GM21360 (cell line): ENCODE results near the gene PNPLA1.

ENCODE experiments used
- ATAC-seq: cut with Tn5 transposase; IDR thresholded peaks from one replicate; pipeline ENCODE4 v1.9.1; 2021; ENCODE audit warnings: mild to moderate bottlenecking, moderate library complexity; ENCODE audit not compliant: unreplicated experiment

PNPLA1 gene

DNA sequence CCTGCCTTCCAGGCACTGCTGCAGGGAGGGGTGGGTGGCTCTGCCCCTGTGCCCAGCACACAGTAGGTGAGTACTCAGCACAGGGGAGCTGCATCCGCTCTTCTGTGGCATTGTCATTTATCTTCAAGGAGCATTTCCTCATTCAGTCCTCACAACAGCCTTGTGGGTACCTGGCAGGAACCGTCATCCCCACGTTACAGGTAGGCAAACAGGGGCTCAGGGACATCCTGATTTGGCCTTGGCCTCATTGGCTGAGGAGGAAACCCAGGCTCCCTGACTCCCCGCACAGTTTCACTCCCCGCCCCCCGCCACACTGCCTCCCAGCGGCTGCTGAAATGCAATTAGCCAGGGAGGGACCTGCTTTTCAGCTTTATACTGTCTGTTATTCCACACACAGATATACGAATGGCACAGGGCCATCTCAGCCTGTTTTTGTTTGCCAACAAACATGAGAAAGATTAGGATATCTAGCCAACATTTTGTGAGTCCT, 24.2 kb upstream of the PNPLA1 start:
- no peak for ATAC-seq

DNA sequence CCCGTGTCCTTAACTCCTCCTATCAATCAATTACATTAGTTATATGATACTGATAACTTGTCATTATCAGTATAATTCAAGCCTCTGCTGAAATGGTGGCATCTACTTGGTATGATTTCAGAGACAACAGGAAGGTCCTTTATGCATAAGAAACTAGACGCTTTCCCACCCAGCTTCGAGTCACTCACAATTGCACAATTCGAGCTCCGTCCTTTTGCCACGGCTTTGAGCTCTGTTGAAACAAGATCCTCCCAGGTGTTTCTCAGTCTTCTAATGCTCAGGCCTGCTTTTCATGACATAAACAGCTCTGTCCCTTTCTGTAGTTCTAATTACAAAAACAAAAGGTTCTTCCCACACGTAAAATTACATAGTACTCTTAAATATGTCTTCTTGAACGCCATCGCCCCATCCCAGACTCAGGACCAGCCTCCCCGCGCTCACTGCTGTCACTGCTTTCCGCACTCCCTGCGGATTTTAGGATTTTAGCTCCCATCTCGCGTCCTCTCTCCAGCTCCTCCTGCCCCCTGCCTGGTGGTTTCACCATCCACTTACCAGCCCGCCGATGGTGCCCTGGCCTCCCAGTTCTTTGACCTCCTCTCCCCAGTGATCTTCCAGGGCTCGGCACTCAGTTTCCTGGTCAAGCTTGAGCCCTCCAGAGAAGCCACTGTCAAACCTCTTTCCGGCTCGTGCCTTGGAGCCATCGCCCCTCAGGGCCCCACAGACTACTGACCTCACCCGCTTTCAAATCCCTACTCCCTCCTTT, 23.2 kb upstream of the PNPLA1 start:
- ATAC-seq, result no peak

DNA sequence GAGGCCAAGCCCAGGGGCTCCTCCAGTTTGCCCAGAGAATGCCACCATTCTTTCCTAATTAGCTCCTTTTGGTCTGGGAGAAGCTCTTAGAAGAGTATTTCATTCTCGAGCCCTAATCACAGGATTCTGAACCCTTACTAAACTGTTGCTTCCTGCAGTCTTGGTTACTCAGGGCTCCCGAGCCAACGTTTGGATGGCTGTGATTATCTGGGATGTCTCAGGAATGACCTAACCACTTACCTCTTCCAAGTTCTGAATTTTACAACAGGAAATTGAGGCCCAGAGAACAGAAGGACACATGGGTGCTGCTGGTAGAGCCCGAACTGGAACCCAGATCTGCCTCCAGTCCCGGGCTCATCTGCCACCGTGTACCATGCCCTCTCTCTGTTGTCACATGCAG, 22.2 kb upstream of the PNPLA1 start:
- no peak for ATAC-seq

DNA sequence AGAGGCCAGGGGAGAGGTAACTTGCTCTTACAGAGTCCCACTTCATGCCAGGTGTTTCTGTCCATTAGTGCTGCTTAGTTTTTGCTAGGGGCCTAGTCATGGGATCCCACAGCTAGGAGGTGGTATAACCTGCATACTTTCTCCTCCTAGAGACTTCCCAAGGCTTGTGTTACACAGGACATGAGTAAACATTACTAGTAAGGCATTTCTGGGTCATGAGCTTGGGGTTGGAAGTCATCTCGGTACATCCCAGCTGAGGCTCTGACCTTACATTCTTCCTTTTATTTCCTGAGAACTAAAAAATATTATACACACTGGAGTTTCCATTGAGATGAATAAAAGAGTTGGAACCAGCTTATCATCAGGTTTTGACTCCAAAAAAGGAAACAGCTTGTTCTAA, 20.9 kb upstream of the PNPLA1 start:
- no peak for ATAC-seq

DNA sequence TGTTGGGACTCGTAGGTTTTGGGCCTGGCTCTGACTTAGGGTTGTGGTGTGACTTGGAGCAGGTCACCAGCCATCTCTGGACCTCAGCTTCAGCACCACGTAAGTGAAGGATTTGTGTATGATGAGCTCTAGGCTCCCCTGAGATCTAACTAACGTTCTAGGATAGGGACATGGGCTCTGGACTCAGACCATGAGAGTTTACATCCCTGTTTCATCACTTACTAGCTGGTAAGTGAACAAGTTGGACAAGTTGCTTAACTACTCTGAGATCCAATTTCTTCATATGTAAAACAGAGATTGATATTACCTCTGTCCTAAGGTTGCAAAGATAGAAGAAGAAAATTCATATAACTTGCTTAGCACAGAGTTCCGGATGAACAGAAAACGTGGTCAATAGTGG, 20.3 kb upstream of the PNPLA1 start:
- ATAC-seq, result no peak

DNA sequence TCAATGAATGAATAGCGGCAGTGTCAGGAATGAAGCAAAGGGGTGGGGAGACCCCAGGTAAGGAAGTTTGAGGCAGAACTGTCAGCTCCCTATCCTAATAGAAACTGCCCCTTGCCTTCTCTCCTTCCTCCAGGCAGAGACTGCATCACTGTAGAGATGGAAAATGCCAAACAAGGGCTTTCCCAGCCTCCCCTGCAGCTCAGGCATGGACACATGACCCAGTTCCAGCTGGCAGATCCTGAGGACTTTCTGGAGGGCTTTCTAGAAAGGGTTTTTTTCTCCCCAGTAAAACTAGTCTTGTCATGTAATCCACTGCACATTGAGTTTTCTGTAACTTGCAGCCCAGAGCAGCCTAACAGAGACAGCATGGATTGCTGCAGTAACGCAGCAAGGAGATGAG, 17.9 kb upstream of the PNPLA1 start:
- no peak for ATAC-seq

DNA sequence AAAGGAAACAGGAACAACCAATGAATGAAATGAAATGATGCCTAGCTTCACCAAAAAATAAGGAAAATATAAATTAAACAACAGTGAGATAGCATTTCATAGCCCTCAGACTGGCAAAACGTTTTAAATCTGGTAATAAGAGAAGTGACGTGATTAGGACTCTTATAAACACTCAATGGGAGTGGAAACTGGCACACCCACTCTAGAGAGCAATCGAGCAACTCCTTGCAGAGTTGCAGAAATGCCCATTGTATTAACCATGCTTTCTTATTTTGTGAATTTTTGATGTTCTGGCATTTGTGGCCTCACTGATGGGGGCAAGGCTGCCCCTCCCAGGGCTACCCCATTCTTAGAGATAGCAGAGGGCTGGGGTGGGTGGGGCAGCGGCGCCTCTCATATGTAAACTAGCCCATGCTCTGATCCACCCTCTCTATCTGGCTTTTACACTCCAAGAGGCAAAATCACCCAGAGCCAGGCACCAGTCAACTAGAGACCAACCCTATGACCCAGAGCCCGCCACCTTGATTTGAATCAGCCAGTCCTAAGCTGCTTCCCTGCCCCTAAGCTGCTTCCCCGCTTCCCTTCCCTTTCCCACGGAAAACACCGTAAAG, 6.4 kb upstream of the PNPLA1 start:
- no peak for ATAC-seq

DNA sequence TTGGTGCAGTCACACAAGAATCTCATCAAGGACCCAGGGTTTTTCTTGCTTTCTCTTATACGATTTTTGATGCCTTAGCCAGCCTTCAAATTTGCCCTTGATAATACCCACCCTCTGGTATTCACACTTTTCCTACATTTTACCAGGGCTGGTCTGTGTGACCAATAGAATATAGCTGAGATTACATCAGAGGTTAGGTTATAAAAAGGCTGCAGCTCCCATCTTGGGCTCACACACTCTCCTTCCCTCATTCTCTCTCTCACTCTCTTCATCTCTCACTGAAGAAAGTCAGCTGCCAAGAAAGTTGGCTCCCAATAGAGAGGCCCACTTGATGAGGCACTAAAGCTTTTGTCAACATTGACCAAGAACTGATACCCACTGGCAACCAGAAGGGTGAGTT, 4.1 kb upstream of the PNPLA1 start:
- no peak for ATAC-seq

DNA sequence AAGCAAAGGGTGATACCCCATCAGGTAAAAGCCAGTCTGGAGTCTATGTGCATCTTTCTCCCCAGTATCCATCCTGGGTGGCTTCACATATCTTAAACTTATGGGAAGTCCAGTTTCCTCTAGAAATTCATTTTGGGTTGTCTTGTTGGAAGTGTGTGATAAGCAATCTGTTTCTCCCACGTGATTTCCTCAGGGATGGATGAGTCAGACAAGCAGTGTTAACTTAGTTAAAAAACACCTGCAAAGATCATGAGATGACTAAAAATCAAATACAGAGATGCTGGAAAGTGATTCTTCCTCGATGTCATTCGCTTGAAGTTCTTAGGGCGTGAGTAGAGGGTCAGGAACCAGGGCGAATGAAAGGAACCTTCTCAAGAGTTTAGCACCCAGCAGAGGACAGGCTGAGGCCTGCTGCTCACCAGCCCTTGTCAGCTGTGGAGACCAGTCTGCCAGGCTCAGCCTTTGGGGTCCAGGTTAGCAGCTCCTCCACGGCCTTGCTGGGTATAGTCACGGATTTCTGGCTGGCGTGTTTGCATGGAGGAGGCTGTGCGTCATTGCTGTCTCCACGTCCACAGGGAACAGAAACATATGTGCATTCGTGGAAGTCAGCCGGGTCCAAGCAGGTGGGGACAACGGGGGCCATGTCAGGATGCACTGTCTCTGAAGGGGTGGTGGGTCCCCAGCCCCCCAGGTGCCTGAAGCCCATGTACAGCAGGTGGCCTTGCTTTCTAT, 2.8 kb upstream of the PNPLA1 start:
- ATAC-seq, result no peak

DNA sequence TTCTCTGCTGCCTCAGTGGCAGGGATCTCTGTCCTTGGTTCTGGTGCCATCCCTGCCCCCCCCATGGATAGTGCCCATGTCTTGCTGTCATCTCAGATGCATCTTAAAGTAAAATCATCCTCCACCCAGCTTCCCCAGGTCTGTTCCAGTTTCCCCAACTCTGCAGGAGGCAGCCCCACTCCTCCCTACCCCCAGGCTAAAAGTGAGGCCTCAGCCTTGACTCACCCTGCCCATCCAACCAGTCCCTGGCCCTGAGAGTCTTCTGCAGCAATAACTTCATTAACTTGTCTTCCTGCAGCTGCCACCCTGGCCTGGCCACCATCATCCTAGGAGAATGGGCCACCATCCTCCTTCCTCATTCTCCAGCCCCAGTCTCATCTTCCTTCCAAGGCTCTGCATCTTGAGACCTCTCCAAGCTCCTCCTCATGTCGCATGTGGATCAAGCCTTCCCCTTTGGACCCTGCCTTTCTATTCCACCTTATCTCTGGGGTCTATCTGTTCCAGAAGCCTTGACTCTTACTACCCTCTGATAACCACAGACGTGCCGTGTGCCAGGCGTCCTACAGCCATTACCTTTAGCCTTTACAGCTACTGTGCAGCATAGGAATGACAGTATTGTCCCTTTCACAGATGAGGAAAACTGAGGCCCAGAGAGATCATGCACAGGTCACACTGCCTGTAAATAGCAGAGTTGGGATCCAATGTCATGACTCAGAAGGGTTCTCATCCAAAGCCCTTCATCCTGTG, 2.0 kb upstream of the PNPLA1 start:
- no peak for ATAC-seq

DNA sequence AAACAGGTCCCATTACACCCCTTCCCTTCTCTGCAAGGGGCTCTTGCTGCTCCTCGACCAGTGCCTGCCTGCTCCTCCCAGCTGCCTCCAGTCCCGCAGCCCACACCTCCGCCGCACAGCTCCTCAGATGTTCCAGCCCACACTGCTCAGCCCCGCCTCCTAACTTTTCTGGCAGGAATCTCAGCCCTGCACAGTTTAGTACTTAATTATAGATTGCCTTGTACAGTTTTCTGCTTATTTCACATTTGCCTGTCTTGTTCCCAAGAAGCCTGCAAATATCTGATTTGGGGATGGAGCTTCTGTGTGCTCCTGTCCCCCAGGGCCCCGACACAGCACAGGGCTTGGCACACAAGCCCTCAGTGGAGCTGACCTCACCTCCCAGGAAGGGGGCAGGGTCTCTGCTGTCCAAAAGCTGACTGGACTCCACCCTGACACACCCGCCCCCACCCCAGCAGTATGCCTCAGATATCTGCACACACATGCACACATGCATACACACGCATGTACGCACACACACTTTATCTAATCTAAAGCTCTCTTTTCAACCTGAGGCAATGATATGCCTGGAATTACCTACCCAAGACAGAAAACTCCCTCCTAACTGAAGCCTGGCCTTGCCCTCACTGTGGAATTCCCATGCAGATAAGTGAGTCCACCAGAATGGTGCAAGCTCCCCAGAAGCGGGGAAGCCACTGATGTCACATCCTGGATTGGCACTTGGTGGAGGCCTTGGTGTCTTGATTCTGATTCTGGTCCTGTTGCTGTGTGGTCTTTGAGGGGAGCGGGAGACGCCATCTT, 1.2 kb upstream of the PNPLA1 start:
- ATAC-seq, result no peak

DNA sequence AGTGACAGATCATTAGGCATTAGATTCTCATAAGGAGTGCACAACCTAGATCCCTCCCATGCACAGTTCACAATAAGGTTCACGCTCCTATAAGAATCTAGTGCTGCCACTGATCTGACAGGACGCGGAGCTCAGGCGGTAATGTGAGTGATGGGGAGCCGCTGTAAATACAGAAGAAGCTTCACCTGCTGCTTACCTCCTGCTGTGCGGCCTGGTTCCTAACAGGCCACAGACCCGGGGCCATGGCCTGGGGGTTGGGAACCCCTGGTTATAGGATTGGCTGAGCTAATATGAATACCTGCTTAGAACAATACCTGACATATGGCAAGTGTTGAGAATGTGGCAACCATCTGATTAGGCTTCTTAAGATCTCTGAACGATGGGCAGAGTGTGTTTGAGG, 2.4 kb downstream of the PNPLA1 start:
- ATAC-seq, result no peak

DNA sequence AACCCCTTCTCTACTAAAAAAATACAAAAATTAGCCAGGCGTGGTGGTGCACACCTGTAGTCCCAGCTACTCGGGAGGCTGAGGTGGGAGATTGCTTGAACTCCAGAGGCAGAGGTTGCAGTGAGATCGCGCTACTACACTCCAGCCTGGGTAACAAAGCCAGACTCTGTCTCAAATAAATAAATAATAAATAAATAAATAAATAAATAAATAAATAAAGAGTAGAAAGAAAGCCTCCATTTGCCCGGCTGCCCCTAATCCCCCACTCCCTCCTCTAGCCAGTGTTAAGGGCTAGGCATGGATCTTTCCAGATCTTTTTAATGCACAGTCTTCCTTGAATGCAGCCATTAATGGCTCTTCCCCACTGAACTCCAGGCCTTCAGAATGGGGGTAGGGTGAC, 3.2 kb downstream of the PNPLA1 start:
- no peak for ATAC-seq

DNA sequence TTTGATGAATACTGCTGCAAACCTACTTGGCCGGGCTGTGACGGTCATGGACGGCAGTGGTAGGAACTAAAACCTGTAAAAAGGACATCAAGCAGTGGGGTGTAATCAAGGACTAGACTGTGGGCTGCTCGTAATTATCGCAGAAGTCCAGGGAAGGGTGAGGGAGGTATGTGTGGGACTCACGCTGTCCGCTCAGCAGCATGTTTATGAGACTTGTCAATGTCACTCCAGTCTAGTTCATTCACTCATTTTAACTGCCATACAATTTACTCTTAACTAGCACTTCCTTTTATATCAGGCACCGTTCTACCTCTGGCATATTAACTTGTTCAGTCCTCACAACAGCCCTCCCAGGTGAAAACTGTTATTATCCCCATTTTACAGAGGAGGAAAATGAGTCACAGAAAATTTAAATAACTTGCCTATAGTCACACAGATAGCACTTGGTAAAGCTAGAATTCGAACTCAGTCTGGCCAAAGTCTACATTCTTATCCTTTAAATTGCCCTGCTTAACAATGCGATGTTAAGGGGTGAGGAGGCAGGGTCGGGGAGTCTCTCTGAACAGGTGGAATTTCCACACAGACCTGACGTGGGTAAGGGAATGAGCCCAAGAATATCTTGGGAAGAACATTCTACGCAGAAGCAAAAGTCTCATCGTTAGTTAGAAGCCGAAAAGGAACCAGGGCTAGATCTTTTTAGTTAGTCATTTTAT, 4.1 kb downstream of the PNPLA1 start:
- ATAC-seq, result no peak

DNA sequence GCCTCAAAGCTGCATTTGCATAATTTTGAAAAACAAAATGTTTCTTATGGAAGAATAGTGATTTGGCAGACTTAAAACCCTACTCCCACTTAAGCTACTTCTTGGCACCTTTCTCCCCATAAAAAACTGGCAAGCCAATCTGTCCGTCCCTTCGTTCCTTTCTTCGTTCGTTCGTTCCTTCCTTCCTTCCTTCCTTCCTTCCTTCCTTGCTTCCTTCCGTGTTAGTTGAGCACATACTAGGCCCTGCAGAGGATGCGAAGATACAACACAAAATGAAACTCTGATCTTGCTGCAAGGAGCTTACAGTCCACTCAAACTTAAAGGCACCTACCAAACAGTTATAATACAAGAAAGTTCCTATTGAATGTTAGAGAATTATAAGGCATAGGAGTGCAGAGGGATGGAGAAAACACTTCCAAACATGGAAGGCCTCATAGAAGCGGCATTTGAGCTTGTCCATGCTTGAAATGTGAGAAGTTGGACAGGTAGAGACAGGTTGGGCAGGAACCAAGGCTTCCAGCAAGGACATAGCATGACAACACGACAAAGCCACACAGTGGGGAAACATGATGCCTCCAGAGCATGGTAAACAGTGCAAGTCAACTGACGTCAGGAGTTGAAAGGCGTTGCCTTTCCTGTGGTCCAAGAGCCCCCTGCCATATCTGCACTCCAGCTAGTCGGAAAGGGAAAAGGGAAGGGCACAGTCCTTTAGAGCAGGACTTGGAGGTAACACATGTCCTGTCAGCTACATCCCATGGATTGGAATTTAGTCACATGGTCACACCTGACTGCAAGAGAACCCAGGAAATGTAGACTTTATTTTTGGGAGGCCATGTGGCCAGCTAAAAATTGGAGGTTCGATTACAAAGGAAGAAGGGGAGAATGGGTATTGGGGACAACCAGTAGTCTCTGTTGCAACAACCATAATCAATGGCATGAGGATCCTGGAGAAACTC, 7.0 kb downstream of the PNPLA1 start:
- ATAC-seq, result no peak

DNA sequence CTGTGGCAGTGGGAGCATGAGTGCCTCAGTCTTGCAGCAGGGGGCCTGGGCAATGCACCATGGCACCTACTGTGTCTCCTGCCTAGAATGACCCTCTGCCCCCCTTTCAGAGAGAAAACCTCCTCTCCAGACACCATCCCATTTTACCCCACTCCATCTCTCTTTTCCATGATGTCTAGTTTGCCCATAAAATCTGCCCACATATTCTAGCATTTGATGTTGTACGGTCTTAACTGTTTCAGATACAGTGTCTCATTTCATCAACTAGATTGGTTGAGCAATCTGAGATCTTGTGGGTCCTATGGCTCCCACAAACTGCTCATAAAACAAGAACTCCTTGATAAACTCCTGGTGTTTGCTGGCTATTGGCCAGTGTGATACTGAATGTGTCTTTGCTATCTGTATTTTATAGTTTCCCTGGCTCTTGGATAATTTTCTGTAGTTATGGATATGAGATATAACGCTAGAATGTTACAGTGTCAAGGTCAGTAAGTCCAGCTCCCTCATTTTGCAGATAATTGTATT, 8.1 kb downstream of the PNPLA1 start:
- no peak for ATAC-seq

DNA sequence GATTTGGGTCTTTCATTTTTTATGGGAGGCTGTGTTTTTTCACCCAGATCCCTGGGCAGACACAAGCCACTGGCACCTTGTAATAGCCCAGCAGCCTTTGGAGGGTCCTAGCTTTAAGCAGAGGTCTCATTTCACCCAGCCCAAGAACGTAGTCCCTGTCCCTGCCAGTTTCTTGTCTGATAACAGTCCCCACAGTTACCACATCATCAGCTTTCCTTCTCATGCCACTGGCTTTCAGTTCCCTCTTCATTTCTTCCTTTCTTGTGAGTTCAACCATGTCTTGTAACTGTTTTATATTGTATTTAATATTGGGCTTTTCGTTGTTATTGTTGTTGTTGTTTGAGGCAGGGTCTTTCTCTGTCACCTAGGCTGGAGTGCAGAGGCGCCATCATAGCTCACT, 10.6 kb downstream of the PNPLA1 start:
- no peak for ATAC-seq

DNA sequence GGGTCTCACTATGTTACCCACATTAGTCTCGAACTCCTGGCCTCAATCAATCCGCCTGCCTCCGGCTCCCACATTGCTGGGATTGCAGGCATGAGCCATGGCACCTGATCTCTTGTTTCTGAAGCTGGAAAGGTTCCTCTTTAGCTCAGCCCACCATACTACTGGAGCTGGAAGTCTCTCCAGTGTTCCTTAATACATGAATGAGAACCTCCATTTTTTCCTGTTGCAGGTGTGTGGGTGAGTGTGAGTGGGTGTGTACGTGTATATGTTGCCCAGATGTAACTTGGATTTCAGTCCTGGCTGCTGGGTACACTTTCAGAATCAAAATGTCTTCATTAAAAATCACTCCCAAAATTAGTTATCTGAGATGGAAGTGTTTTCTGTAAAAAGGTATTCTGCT, 11.1 kb downstream of the PNPLA1 start:
- no peak for ATAC-seq

DNA sequence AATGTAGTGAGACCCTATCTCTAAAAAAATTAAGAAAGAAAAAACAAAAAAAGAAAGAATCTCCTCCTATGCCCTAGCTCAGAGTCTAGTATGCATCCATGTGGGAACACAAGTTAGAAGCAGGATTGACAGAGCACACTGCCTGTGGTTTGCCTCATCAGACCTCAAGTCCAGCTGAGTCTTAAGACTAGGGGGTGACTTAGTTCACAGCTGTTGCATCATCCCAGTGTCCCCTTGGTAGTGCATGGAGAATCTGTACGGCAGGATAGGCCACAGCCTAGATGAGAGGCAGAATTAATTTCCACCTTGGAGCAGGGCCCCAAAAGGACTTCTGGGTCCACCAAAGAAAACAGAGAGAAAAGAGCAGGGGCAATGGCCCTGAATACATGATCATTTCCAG, 13.7 kb downstream of the PNPLA1 start:
- ATAC-seq, result no peak
